Fibroblast of skin of right quadriceps (primary cell): Measurements from ENCODE around the gene MLLT10.
"Not testable (repeated sequence)": the region's sequence is repeated elsewhere in the genome, so short reads cannot be mapped to it uniquely, and the experiment has no call there.

Experiments used
- DNase-seq: peaks from one replicate; pipeline ENCODE4 v3.0.0-alpha.2; 2013

The MLLT10 gene

DNA sequence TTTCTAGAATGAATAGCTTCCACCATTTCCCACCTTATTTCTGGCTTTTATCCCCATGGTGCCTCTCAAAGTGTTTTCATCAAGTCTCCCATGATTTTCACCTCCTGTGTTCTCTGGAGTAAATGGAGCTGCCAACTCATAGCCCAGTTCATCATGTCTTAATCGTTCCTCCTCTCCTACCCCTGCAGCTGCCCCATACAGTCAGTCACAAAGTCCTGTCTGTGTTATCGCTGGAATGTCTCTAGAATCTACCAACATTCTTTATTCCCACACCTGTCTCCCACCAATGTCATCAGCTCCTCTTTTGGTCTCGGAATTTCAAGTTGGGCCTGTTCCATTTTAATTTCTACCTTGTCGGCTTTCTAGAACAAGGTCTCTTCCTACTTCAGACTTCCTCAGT, 178.9 kb downstream of the MLLT10 start:
- DNase-seq: no peak

GRCh38 chr10:21715531-21716195, 181.6 kb downstream of the MLLT10 start:
- no peak for DNase-seq

GRCh38 chr10:21717437-21718054, 183.5 kb downstream of the MLLT10 start:
- not testable (repeated sequence) for DNase-seq

- no peak for DNase-seq
These were observed 185.5 kb downstream of the MLLT10 start for GRCh38 chr10:21719502-21719901.

DNA sequence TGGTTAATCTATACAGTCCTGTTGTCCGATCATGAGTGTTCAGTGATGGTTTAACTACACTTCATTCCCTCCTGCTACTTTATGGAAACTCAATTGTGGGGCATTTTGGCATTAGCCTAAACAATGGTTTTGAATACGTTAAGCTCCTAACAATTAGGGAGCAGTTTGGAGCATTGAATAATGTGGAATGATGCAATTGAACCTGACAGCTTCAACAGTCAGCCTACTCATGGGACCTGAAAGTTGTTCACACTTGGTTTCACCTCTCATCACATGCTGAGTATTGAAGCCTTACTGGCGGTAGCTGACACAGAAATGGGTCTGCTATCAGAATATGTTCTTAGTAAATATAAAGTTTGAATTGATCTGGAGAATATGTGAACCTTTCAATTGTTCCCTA, 186.1 kb downstream of the MLLT10 start:
- no peak for DNase-seq

DNA sequence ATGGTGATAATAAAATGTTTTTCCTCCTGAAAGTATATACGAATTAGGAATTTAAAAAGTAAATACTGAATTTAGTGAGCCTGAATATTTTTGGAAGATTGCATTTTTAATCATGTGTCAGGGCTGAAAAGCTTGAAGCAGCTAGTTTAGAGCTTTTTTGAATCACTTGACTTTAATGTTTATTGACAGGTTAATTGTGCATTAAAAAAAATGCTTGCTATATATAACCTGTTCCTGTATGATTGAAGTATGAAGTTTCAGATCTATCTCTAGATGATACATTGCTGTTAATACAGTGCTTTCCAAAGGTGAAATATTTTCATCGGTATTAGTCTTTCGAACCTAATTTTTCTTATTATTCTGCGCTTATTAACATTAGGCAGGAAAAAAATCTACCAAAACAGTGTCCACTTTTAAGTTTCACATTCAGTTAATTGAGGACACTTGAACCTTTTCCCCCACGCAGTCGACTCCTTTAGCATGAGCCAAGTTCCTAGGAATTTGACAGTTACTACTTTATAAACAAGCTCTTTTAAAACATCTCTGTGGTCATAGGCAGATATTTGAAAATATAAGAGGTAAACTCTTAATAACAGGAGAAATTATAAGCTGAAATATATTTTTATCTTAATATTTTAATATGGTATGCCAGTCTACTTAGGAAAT, 187.1 kb downstream of the MLLT10 start:
- DNase-seq: peak; percentile 10

- DNase-seq: no peak
These were observed 188.2 kb downstream of the MLLT10 start for GRCh38 chr10:21722209-21722608.

DNA sequence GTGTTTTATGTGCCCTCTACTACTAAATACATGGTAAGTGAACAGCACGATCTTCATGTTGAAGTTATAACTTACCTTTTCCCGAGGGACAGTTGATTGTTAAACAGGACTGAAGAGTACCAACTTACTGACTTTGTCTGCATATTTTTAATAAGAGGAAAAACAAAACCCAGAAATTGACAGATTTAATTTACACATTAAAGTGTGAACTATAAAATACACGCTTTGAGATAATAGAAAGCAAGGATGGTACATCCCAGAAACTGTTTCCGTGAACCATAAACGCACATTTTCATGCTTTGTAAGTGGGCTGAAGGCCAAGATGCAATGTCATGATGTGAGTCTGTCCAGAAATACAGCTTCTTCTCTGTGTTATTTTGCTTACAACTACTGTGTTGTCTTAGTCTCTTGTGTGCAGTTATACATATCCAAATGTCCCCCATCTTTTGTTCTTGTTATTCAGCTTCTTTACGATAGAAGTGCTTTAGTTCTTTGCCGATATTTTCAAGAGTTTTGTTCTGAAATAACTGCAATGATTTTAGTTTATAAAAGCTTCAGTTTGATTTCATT, 190.1 kb downstream of the MLLT10 start:
- peak; percentile 37 for DNase-seq

DNA sequence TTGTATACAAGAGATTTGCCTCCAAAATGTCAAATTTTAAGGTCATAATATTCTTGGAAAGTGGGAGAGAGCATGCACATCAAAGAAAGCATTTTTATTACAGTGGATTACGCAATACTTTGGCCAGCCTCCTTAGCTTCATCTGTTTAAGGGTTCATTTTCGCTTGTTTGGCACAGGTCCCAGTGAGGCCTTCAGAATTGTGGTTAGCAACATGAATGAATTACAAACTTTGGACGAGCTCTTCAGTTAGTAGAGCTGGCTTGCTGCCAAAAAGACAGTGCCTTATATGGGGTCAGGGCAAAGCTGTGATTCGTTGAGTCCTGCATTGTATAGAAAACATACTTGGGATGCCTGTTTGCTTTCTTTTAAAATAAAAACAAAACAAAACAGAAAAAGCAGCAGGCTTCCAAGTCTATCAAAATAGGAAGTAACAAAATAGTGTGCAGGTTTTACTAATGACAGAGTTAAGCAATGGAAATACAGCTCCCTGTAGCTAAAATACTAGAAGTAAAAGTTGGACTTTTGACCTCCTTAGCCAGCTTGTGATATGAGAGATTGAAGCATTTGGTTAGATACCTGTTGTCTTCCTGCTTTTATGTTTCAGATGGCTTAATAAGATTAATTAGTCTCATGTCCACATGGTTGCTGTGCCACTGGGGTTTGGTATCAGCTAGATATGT, 190.8 kb downstream of the MLLT10 start:
- peak; percentile 100 for DNase-seq

DNA sequence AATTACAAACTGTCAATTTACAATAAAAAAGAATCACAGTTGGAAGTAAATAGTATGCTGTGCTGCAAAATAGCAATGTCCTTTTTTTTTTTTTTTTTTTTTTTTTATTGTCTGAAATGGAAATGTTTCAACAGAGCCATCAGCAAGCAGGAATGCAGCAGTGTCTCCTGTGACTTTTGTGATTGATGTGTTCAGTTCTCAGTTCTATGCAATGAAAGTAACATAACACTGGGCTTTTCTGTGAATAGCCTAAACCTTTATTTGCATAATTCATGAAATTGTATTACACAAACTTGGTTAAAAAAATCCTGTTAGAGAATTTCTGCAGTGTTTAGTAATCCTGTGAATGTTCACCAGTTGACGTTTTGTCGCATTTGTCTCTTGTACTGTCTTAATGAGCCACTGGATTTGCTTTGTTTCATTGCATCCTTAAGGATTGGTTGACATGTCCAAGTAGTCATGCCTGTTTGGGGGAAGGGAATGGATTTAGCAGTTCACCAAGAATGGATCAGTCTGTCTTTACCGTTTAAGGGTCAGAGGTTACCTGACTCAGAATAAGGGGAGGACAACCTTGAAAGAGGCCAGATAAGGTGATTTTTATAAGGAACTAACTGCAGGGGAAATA, 192.7 kb downstream of the MLLT10 start:
- peak; percentile 49 for DNase-seq

GRCh38 chr10:21727452-21728168, 193.6 kb downstream of the MLLT10 start:
- DNase-seq: peak; percentile 51

DNA sequence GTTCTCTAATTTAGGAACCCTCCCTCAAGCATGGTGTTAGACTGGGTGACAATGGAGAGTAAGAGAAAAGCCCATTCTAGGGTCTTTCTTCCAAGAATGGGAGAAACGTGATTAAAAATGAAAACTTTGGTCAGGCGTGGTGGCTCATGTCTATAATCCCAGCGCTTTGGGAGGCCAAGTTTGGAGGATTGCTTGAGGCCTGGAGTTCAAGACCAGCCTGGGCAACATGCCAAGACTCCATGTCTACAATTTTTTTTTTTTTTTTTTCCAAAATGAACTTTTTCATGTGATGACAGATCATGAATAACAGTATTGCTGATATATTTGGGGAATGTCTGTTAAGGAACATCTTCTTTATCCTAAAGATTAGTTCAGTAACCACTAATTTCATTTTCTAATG, 194.6 kb downstream of the MLLT10 start:
- no peak for DNase-seq

DNA sequence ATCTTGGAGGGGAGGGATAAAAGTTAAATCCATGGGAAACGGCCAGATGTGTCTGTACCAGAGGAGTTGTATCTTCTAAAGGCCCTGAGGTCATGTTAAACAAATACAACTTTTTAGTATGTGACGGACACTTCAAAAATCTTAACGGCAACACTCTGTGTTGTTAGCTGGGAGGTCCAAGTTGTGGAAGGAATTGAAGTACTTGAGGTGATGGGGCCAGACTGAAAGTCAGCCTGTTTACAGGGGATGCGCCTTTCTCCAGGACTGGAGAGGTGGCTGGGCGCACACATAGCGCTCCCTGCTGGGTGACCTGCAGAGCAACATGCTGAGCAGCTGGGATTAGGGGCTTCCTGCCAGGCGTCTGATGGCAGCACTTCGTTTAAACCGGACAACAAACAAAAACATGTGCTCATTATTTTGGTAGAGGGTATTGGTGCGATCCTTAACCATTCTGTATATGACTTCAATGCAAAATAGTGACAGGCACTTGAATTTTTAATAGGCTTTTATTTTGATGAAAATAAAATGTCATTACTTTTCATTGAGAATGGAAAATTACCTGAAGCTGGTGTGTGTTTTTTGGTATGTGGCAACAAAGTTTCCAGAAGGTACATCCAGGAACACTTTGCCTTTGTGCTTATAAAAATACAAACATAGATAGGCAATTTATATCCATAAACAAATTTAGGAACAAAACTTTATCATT, 198.2 kb downstream of the MLLT10 start:
- DNase-seq: peak; percentile 69

DNA sequence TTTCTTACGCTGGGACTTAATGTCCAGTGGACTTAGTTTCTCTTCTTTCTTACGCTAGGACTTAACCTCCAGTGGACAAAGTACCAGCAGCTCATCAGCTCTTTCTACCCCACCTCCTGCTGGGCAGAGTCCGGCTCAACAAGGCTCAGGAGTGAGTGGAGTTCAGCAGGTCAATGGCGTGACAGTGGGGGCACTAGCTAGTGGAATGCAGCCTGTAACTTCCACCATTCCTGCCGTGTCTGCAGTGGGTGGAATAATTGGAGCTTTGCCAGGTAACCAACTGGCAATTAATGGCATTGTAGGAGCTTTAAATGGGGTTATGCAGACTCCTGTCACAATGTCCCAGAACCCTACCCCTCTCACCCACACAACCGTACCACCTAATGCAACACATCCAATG, 199.7 kb downstream of the MLLT10 start:
- no peak for DNase-seq

DNA sequence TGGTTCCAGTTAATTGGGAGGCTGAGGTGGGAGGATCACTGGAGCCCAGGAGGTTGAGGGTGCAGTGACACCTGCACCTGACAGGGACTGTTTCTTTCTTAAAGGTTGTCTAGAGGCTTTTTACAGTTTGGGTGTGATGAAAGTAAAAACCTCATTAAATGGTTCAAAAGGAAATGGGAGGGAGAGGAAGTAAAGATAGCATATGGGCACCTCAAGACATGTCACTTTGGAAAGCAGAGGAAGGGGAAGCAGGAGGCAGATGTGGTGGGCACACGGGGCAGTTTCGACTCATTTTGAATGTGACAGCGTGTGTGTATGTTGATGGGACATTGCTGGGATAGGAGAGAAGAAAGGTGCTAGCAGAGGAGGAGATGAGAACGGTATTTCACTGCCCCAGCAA, 203.1 kb downstream of the MLLT10 start:
- no peak for DNase-seq

GRCh38 chr10:21740989-21741388, 207.0 kb downstream of the MLLT10 start:
- no peak for DNase-seq

DNA sequence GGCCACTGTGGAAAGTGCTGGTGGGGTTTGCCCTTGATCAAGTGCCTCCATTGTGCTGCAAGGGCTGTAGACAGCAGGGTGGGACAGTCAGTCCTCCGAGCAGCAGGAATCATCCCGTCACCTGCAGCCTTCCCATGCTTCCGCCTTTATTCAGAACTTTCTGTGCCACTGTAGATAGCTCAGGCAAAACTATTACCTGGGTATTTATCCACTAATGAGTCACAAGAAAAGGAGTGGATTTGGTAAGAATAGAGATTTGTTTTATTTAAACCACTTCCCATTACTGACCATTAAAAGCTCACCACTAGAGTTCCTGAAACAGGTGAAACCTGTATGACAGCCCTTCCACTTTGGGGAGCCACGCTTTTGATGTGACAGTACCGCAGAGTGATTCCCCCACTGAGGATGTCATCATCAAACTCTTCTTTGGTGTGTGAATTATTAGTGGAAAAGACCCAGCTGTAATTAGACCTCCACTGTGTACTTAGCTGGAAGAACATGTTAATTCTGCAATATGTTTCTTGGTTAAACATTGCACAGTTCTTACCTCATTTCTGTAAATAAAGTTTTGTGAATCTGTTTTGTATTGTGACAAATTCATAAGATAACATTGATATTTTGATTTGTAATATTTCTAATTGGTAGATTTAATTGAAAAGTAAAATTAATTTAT, 208.8 kb downstream of the MLLT10 start:
- DNase-seq: no peak

DNA sequence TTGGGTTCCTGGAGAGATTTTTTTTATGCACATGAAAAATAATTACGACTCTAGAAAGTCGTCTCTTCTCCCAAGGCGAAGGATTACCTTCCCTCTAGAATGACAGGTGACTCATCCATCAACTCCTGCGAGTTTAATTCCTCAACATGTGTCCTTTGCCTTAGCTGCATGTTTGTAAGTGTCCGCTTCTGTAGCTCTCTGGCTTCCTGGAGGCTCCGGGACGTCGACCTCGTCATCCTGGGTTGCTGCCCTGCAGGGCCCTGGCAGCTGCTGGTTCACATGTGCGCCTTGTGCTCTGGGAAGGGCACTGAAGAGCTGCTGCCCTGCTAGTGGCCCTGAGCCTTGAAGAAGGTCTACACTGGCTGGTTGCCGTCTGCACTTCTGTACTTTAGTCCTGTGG, 210.2 kb downstream of the MLLT10 start:
- no peak for DNase-seq

- no peak for DNase-seq
These were observed 212.1 kb downstream of the MLLT10 start for GRCh38 chr10:21746118-21746517.

GRCh38 chr10:21747809-21748208, 213.8 kb downstream of the MLLT10 start:
- DNase-seq: no peak

DNA sequence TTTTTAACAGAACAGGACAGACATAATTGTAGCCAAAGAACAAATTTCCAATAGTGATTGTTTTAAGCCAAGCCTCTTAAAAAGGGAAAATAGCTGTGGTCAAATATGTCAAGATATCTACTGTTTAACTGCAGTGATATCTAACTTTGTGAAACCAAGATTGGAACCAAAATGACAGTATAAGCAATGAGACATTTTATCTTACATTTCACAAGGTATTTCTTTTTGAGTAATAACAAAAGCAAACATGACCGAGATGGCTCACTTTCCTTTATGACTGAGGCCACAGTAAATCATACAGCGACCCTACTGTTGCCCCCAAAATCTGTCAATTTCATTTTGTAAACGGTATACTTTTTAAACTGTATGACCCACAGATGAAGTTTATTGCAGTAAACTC, 215.8 kb downstream of the MLLT10 start:
- DNase-seq: no peak
